Stimulated activated CD8-positive, alpha-beta memory T cell treated with anti-CD3 and anti-CD28 coated beads, Interleukin-4, amount 100 ng/mL, for 48 hours (primary cell): Measurements from ENCODE around the gene TRPM3.
"Not testable (repeated sequence)": the region's sequence is repeated elsewhere in the genome, so short reads cannot be mapped to it uniquely, and the experiment has no call there.

Experiments
- DNase-seq: peaks from one replicate; pipeline ENCODE4 v3.0.0-alpha.2; 2020

TRPM3 gene

DNA sequence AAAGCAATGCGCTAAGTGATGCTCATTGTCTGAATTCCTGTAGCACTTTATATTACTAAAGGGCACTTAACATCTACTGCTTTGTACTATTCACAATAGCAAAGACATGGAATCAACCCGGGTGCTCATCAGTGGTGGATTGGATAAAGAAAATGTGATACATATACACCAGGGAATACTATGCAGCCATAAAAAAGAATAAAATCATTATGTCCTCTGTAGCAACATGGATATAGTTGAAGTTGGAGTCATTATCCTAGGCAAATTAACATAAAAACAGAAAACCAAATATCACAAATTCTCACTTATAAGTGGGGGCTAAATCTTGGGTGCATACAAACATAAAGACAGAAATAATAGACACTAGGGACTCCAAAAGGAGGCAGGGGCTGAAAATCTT is 308.3 kb downstream of the TRPM3 start:
- no peak for DNase-seq

DNA sequence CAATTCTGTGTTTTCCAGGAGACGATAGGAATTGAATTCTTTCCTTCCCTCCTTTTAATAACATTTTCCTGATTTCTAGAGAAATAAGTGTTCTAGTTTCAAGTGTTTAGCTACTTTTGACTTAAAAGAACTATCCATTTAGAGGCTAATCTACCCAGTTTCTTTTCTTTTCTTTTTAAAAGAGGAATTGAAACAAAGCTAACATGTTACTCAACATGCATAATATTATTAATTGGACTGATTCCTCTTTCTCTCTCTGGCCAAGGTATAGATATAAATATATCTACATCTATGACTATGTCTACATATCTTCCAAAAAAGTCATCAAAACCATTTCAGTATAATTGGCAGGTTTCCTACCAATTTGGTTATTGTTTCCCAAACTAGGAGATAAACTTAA is 309.8 kb downstream of the TRPM3 start:
- DNase-seq = no peak

GRCh38 chr9:70806875-70807274 is 314.5 kb downstream of the TRPM3 start:
- DNase-seq = no peak

GRCh38 chr9:70805949-70806348 is 315.5 kb downstream of the TRPM3 start:
- DNase-seq = no peak

DNA sequence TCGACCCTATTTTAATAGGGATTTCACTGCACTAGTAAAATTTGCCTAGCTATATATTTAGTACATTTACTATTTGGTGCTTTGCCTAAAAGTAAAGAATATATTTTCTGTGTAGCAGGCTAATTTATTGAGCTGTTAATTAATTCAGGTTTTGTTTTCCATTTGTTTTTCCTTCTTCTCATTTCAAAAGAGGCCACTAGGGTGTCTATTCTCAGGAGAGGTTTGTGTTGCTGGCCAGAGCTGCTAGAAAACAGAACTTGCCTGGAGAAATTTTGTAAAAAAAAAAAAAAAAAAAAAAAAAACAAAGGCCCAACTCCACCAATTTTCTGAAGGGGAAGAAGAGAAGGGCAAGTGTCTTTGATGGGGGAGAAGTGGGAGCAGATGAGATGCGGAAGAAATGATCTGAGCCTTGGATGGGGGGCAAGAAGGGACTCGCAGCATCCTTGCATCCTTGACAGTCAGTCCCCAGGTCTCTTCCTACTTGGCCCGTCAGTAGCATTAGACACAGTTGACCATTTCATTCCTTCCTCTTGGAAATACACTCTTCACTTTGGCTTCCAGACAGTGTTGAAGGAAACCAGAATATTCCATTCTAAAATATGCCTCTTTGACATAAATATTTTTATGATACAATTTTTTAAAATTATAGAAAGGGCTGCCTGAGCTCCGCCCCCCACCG is 318.5 kb downstream of the TRPM3 start:
- no peak for DNase-seq

DNA sequence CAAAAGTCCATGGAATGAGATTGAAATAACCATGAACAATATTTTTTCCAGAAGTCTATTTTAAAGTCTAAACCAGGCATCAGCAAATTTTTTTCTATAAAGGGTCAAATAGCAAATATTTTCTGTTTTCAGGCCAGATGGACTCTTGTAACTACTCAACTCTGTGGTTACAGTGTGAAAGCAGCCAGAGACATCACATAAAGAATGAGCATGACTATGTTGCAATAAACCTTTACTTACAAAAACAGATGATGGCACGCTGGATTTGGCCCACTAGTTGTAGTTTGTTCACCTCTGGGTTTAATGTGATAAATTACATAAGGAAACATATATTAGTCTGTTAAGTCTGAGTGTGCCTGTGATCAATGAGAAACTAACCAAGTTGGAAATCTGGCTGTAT is 319.2 kb downstream of the TRPM3 start:
- DNase-seq = no peak

DNA sequence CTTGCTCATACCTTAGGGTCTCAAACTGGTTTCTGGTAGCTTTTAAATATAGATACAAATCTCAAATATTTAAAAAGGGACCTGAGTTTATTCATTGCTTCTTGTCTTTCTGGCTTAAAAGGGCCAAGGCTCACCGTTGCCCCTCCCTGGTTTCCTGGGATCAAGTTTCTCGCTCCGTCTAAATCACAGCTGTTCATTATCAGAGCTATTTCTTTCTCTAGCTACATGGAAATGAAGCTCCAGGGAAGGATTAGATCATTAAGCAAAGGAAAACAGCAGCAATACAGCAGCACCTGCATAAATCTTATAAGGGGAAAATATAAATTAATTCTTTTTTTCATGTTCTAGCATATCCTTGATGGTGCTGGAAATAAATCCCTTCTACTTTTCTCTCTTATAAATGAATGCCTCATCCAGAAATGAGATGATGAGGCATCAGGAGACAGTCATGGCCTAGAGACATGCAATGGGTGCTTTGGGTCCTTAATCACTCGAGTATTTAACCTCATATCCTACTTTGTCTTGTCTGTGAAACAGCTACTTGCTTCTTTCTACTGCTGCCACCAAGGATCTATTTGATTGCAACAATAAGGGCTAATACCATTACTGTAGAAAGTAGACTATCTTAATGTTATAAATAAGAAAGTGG is 320.1 kb downstream of the TRPM3 start:
- no peak for DNase-seq

GRCh38 chr9:70798018-70798417 is 323.4 kb downstream of the TRPM3 start:
- DNase-seq = no peak

- no peak for DNase-seq
Observed at GRCh38 chr9:70795841-70796240, 325.6 kb downstream of the TRPM3 start.

DNA sequence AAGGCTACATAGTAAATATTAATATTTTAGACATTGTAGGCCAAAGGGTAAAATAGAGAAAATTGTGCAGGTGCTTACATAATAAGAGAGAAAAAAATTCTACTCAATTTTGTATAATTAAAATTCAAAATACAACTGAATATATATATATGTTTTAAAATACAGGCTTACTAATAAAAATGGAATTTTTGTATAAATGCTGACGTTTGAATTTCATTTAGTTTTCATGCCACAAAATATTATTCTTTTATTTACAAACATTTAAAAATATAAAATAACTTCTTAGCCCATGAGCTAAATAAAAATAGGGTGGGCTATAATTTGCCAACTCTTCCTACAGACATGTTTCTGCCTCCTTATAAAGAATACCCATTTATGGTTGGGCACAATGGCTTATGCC is 328.6 kb downstream of the TRPM3 start:
- DNase-seq = no peak

DNA sequence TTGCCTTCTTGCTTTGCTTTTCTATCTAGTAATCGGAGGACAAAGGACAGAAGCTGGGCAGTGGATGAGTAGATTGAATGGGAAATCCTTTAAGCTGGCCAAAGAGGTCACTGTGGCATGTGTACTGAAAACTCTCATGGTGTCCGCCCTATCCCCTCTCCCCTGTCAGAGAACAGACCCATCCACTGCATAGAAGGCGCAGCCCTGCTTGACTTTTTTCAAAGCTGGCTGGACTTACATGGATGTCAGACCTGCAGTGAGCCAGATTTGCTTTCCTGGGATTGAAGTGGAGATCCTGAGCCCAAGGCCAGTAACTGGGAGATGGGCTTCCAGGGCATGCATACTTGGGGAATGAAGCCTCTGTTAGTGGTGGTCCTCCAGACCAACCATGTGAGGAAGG is 329.5 kb downstream of the TRPM3 start:
- DNase-seq = no peak

GRCh38 chr9:70789086-70789485 is 332.3 kb downstream of the TRPM3 start:
- no peak for DNase-seq

- no peak for DNase-seq
Observed at GRCh38 chr9:70784456-70784855, 337.0 kb downstream of the TRPM3 start.

DNA sequence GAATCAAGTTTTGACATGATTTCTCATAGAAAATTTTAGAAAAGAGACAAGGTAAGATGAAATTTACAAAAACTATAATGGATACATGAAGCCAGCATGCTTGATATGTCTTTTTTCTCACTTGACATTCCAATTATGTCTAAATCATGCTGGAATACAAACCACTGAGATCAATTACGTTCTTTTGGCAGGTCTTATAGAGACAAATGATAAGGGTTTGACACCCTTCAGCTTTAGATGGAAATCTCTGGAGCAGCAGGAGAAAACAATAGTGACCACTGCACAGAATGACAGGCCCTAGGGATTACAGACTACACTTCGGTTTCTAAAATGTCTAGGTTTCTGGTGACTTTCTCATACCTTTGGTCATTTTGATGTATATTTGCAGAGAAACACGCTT is 342.9 kb downstream of the TRPM3 start:
- DNase-seq = no peak

GRCh38 chr9:70773579-70773978 is 347.8 kb downstream of the TRPM3 start:
- DNase-seq = no peak

GRCh38 chr9:70772601-70773000 is 348.8 kb downstream of the TRPM3 start:
- DNase-seq = no peak

DNA sequence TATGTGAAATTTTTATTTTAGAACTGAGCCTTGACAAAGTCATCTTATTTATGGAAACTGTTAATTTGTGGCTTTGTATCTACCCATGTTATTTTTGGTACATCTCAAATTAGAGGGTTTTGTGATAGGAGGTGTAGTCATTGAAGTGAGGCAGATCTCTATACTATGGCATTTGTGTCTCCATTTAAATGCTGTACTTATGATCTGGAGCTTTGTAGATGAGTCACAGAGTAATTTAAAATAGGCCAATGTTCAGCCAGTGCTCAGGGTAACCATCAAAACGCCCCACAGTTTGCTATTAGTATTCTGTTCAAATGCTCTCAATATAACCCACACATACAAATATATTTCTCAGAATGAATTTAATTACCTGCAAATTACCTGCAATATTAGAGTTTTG is 355.5 kb downstream of the TRPM3 start:
- DNase-seq = no peak

- no peak for DNase-seq
Observed at GRCh38 chr9:70761139-70761670, 360.2 kb downstream of the TRPM3 start.

DNA sequence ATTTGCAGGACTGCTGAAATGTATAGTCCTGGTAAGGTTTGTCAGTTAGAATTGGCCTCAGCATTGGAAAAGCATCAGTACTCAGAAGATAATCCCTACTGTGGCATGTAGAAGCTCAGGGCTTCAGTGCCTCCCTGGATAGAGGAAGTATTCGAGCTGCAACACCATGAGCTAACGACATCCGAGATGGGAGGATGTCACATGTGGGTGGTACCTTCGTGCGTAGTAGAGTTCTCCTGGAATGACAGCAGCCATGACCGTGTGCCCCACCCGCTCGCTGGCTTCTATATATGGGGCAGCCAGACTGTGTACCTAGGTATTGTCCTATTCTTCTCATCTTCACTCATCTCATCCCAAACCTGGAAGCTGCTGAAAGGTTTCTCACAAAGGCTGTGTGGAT is 361.2 kb downstream of the TRPM3 start:
- no peak for DNase-seq

GRCh38 chr9:70753311-70753710 is 368.1 kb downstream of the TRPM3 start:
- DNase-seq = no peak

DNA sequence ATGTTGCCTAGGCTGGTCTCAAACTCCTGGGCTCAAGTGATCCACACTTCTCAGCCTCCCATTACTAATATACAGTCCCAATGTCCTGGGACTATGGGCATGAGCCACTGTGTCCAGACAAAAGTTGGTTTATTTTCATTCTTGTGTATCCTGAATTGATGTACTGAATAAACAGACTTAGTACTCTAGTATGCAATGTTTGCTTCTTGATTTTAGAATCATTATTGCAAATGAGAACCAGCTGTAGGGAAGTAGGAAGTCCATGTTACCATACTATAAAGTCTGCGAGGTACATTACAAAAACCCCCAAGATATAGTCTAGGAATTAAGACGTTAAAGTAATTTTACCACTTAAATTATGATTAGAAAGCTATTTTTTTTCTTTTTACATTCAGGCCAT is 372.4 kb downstream of the TRPM3 start:
- no peak for DNase-seq

DNA sequence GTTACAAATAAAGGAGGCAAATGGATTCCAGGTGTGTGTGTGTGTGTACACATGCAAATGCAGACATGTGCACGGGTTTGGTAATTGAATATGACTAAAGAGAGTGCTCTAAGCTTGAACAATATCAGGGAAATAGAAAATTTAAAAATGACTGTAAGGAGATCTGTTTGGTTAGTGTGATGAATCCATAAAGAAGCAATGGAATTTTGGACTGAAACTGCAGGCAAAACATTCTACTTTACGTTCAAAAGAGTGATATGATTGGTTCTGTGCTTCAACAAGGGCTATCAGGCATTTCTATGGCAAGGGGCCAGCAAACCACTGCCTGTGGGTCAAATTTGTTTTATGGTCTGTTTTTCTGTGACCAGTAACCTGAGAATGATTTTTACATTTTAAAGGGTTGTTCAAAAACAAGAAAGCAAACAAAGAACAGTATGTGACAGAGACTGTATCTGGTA is 374.1 kb downstream of the TRPM3 start:
- DNase-seq = no peak

DNA sequence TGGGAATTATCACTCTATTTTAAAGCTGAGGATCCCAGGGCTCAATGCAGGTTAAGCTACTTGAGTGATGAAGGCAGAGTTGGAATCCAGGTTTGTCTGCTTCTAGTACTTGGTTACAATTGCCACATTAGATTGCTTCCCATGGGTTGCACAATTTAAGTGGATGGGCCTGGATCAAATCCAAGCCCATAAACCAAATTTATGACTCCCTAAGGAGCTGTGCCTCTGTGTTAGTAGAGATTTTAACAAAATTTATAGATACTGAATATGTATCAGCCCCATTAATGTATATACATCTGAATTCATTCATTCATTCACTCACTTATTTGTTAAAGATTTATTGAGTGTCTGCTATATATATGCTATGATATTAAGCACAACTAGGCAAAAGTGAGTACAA is 374.7 kb downstream of the TRPM3 start:
- DNase-seq = no peak

GRCh38 chr9:70746316-70746715 is 375.1 kb downstream of the TRPM3 start:
- no peak for DNase-seq

- DNase-seq = not testable (repeated sequence)
Observed at GRCh38 chr9:70724794-70725193, 396.6 kb downstream of the TRPM3 start.
